ENCODE results near the gene CHRNA7. TPM values are rescaled to one million over a fixed set of nuclear protein-coding genes. Genes with fewer than 3 reads are reported as not detected.
"Not testable (repeated sequence)": the region's sequence is repeated elsewhere in the genome, so short reads cannot be mapped to it uniquely, and the experiment has no call there.

The CHRNA7 gene
- total RNA-seq, 1 donor from 2014 or later, result not detected

- ATAC-seq; DNase-seq (ENCODE audit: low spot score): not testable (repeated sequence)
These were observed 136.0 kb downstream of the CHRNA7 start for GRCh38 chr15:32166270-32166669.

- not testable (repeated sequence) for ATAC-seq; DNase-seq (ENCODE audit: low spot score)
These were observed 137.6 kb downstream of the CHRNA7 start for GRCh38 chr15:32167913-32168312.

GRCh38 chr15:32180579-32180978 lies 150.3 kb downstream of the CHRNA7 start:
- DNase-seq (ENCODE audit: low spot score); ATAC-seq: not testable (repeated sequence)

GRCh38 chr15:32193780-32194179 lies 163.5 kb downstream of the CHRNA7 start:
- ATAC-seq; DNase-seq (ENCODE audit: low spot score): not testable (repeated sequence)

- DNase-seq (ENCODE audit: low spot score); ATAC-seq: not testable (repeated sequence)
These were observed 165.9 kb downstream of the CHRNA7 start for GRCh38 chr15:32196206-32196605.

GRCh38 chr15:32198938-32199337 lies 168.6 kb downstream of the CHRNA7 start:
- DNase-seq (ENCODE audit: low spot score); ATAC-seq: not testable (repeated sequence)

GRCh38 chr15:32209081-32209480 lies 178.8 kb downstream of the CHRNA7 start:
- not testable (repeated sequence) for ATAC-seq; DNase-seq (ENCODE audit: low spot score)

- no peak for DNase-seq (ENCODE audit: low spot score)
- no peak for ATAC-seq
These were observed 188.4 kb downstream of the CHRNA7 start for GRCh38 chr15:32218666-32219065.

Other genes starting within 250 kb of the CHRNA7 start
- gene OTUD7A, start 159.8 kb upstream of the CHRNA7 start, total RNA-seq, result 1.5 TPM

All from left lobe of liver (tissue), 2 donors.